GM23338 (cell line): ENCODE data around the gene IGF1. TPM values are rescaled to one million over a fixed set of nuclear protein-coding genes. Genes with fewer than 3 reads are reported as not detected.

Experiments
- ATAC-seq: fragments of 200-7000 bp; cut with Tn5 transposase; 3 replicates; pipeline ENCODE4 v1.9.1; 2020
- DNase-seq: peaks from one replicate; pipeline ENCODE4 v3.0.0-alpha.2; 2015; ENCODE audit warnings: low spot score
- H2AFZ ChIP-seq: fragments of 200-600 bp; sonication (generic); 2 replicates; pipeline ENCODE4 v1.8.0; 2016; ENCODE audit warnings: antibody characterized with exemption, mild to moderate bottlenecking, moderate library complexity
- H3F3A ChIP-seq: fragments of 200-600 bp; sonication (generic); replicated peaks from 2 replicates; pipeline ENCODE4 v1.8.0; 2017; ENCODE audit warnings: antibody characterized with exemption, mixed run types, low read depth
- H3K27ac ChIP-seq: fragments of 200-600 bp; sonication (generic); 2 replicates; pipeline ENCODE4 v1.6.1; 2016; ENCODE audit warnings: low read depth
- H3K27me3 ChIP-seq: fragments of 200-600 bp; sonication (generic); 2 replicates; pipeline ENCODE4 v1.8.0; 2016; ENCODE audit warnings: mild to moderate bottlenecking, mixed run types, moderate library complexity; ENCODE audit not compliant: insufficient read depth
- H3K36me3 ChIP-seq: fragments of 200-600 bp; sonication (generic); 2 replicates; pipeline ENCODE4 v1.8.0; 2016; ENCODE audit warnings: mild to moderate bottlenecking; ENCODE audit not compliant: insufficient read depth
- H3K4me1 ChIP-seq: fragments of 200-600 bp; sonication (generic); 2 replicates; pipeline ENCODE4 v1.8.0; 2016; ENCODE audit warnings: mild to moderate bottlenecking, moderate library complexity; ENCODE audit not compliant: insufficient read depth
- H3K4me2 ChIP-seq: fragments of 200-600 bp; sonication (generic); 2 replicates; pipeline ENCODE4 v1.7.1; 2017; ENCODE audit warnings: mixed run types
- H3K4me3 ChIP-seq: fragments of 200-600 bp; sonication (generic); 2 replicates; pipeline ENCODE4 v1.6.1; 2016; ENCODE audit warnings: mixed run types
- H3K79me2 ChIP-seq: fragments of 200-600 bp; sonication (generic); replicated peaks from 2 replicates; pipeline ENCODE4 v1.8.0; 2017; ENCODE audit warnings: mild to moderate bottlenecking; ENCODE audit not compliant: insufficient read depth
- H3K9me2 ChIP-seq: fragments of 200-600 bp; sonication (generic); 2 replicates; pipeline ENCODE4 v1.8.0; 2017; ENCODE audit not compliant: insufficient read depth
- H4K20me1 ChIP-seq: fragments of 200-600 bp; sonication (generic); replicated peaks from 2 replicates; pipeline ENCODE4 v1.8.0; 2017; ENCODE audit warnings: mild to moderate bottlenecking; ENCODE audit not compliant: insufficient read depth
- H3K27ac Mint-ChIP-seq: 2 replicates; pipeline ENCODE4 v1.8.0; 2020; ENCODE audit warnings: inconsistent platforms, mild to moderate bottlenecking, moderate library complexity, mixed read lengths
- H3K27me3 Mint-ChIP-seq: 3 replicates; pipeline ENCODE4 v1.8.0; 2022; ENCODE audit warnings: low read depth, mild to moderate bottlenecking, moderate library complexity, mixed read lengths, inconsistent platforms; ENCODE audit not compliant: insufficient read depth, poor library complexity
- H3K36me3 Mint-ChIP-seq: 3 replicates; pipeline ENCODE4 v1.8.0; 2021; ENCODE audit warnings: low read depth, mild to moderate bottlenecking, inconsistent platforms, moderate library complexity, mixed read lengths
- H3K4me1 Mint-ChIP-seq: 3 replicates; pipeline ENCODE4 v1.8.0; 2020; ENCODE audit warnings: mild to moderate bottlenecking, inconsistent platforms, mixed read lengths
- H3K4me3 Mint-ChIP-seq: 3 replicates; pipeline ENCODE4 v1.8.0; 2021; ENCODE audit warnings: moderate library complexity, mild to moderate bottlenecking, inconsistent platforms, mixed read lengths
- H3K9me3 Mint-ChIP-seq: 3 replicates; pipeline ENCODE4 v1.8.0; 2020; ENCODE audit warnings: moderate library complexity, mild to moderate bottlenecking, inconsistent platforms, mixed read lengths
- CREB1 ChIP-seq: fragments of 250-450 bp; sonication (Bioruptor Pico); IDR thresholded peaks from 2 replicates; pipeline ENCODE4 v1.5.0; 2020; ENCODE audit warnings: low read depth, mild to moderate bottlenecking, moderate library complexity
- CTCF ChIP-seq, 2 experiments: fragments of 200-600 bp in 1 of 2; sonication (generic) in 1 of 2; conservative IDR thresholded peaks; 2 replicates each; pipeline versions ENCODE4 v1.5.1 to v1.6.1; 2016 to 2017; ENCODE audit warnings: antibody characterized with exemption in 2 of 2, low read depth in 2 of 2, mild to moderate bottlenecking in 2 of 2, moderate library complexity in 1 of 2
- EZH2 ChIP-seq: fragments of 200-600 bp; sonication (generic); IDR thresholded peaks from one replicate; pipeline ENCODE4 v1.8.0; 2017; ENCODE audit warnings: antibody characterized with exemption, mild to moderate bottlenecking, low read depth; ENCODE audit not compliant: unreplicated experiment
- EZH2phosphoT487 ChIP-seq: fragments of 200-600 bp; sonication (generic); IDR thresholded peaks from one replicate; pipeline ENCODE4 v1.8.1; 2018; ENCODE audit warnings: antibody characterized with exemption; ENCODE audit not compliant: unreplicated experiment
- JUNB ChIP-seq: IDR thresholded peaks from one replicate; pipeline ENCODE4 v1.6.1; 2016; ENCODE audit warnings: antibody characterized with exemption; ENCODE audit not compliant: unreplicated experiment
- NANOG ChIP-seq: IDR thresholded peaks from 2 replicates; pipeline ENCODE4 v1.6.1; 2016; ENCODE audit warnings: antibody characterized with exemption, borderline replicate concordance
- REST ChIP-seq: IDR thresholded peaks from one replicate; pipeline ENCODE4 v1.6.1; 2018; ENCODE audit warnings: antibody characterized with exemption; ENCODE audit not compliant: unreplicated experiment
- STAT1 ChIP-seq: IDR thresholded peaks from one replicate; pipeline ENCODE4 v1.6.1; 2016; ENCODE audit warnings: antibody characterized with exemption; ENCODE audit not compliant: unreplicated experiment
- ZNF331 ChIP-seq: fragments of 250-450 bp; sonication (Bioruptor Pico); IDR thresholded peaks from 2 replicates; pipeline ENCODE4 v1.5.0; 2020; ENCODE audit warnings: low read depth, mild to moderate bottlenecking, moderate library complexity
- polyA plus RNA-seq: library from polyadenylated mRNA; unstranded; fragments of >200 nt; fragmentation: Nextera tagmentation; extraction: Ambion mirVana; gene quantifications from 2 replicates; pipeline ENCODE4 v1.2.1, GENCODE V29; 2016
- total RNA-seq: library from RNA; depleted of rRNA; stranded (reverse); fragments of >200 nt; shearing (Covaris generic); gene quantifications from 2 replicates; pipeline ENCODE4 v1.2.3, GENCODE V29; 2014

Gene IGF1
- total and polyA plus RNA-seq, 2 experiments from 2014 or later, result 0.29 TPM; not detected in 1

DNA sequence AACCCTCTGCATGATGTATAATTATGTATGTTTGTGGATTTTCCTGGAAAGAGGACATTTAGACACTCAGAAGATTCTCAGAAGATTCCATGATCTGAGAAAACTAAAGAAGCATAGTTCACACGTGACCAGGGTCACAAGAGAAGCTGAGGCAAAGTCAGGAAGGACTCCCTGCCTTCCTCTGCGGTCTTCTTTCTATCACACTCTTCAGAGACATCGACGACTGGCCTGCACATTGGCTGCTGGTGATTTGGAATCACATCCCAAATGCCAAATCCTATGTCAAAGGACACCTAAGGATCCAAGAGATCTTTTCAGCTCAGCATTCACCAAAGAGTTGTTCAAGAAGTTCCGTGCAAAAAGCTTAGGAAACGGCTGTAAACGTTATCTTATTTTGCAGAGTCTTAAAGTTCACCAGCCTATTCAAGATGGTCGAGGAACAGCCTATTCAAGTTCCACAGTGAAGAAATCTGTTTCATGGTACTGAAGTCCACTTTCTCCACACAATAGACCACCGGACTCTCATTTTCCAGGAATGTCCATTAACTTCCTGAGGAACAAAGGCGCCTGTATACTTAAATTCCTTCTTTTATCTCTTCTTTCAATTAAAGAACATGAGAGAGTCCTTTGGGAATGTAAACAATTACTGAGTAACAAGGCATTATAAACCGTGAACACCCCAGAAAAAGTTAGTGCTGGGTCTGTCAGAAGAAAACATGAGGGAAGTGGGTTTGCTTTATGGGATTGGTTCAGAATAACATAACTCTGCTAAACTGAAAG is 42.1 kb downstream of the IGF1 start:
- H3K79me2 ChIP-seq, result no peaks in the 10 kb centered on the region
- Mint-ChIP-seq H3K36me3 (no peaks in the 10 kb centered on the region), H3K9me3 (no peaks in the 10 kb centered on the region), H3K4me3 (no peak overlapping the region), H3K4me1 (no peaks in the 10 kb centered on the region), H3K27me3 (no peaks in the 10 kb centered on the region), H3K27ac (no peak overlapping the region)
- H3K4me2 ChIP-seq, result no peak overlapping the region
- H3F3A ChIP-seq, result no peaks in the 10 kb centered on the region
- peaks cover 6% of the 10 kb centered on the region; the same call in 1 of the 2 replicates for H3K9me2 ChIP-seq
- no peak for TF ChIP-seq STAT1
- no peak for TF ChIP-seq ZNF331 (CRISPR knock-in tag)
- no peak for TF ChIP-seq NANOG
- TF ChIP-seq JUNB, result no peak
- TF ChIP-seq EZH2, result no peak
- no peak for TF ChIP-seq REST
- no peak overlapping the region for H2AFZ ChIP-seq
- H4K20me1 ChIP-seq, result no peaks in the 10 kb centered on the region
- H3K27ac ChIP-seq, result no peak overlapping the region
- ATAC-seq (no peak), DNase-seq (no peak)
- no peaks in the 10 kb centered on the region for H3K4me1 ChIP-seq
- H3K36me3 ChIP-seq, result no peaks in the 10 kb centered on the region
- H3K4me3 ChIP-seq, result no peak overlapping the region
- no peaks in the 10 kb centered on the region for H3K27me3 ChIP-seq

- Mint-ChIP-seq H3K27ac (no peak overlapping the region), H3K4me1 (no peaks in the 10 kb centered on the region), H3K9me3 (no peaks in the 10 kb centered on the region), H3K27me3 (no peaks in the 10 kb centered on the region), H3K4me3 (no peak overlapping the region), H3K36me3 (no peaks in the 10 kb centered on the region)
- Histone ChIP-seq H3K79me2 (no peaks in the 10 kb centered on the region), H4K20me1 (no peaks in the 10 kb centered on the region), H3K4me1 (no peaks in the 10 kb centered on the region), H3K27me3 (no peaks in the 10 kb centered on the region), H2AFZ (no peak overlapping the region), H3K9me2 (peaks cover 6% of the 10 kb centered on the region; the same call in 1 of the 2 replicates), H3K27ac (no peak overlapping the region), H3K36me3 (no peaks in the 10 kb centered on the region), H3F3A (no peaks in the 10 kb centered on the region), H3K4me3 (no peak overlapping the region), H3K4me2 (no peak overlapping the region)
- TF ChIP-seq EZH2phosphoT487 (no peak), NANOG (no peak), CREB1 (CRISPR knock-in tag) (no peak), CTCF (conservative IDR thresholded peaks at IDR 0.05; ENCODE audit: low read depth in 2 of 2) (no peak), ZNF331 (CRISPR knock-in tag) (no peak), JUNB (no peak), STAT1 (no peak)
- no peak for ATAC-seq
- DNase-seq, result no peak
Measured at GRCh38 chr12:102437511-102437910, 42.9 kb downstream of the IGF1 start.
